ENCODE data around the gene AK5.

GRCh38 chr1:77433934-77434333, 152.1 kb downstream of the AK5 start:
- TF ChIP-seq CTCF (IDR thresholded peaks at IDR 0.05), result no peak
- TF ChIP-seq POLR2A (IDR thresholded peaks at IDR 0.05), result no peak
- TF ChIP-seq EP300 (IDR thresholded peaks at IDR 0.05), result no peak

Measured in ovary (tissue), 3 donors.